ENCODE data around the gene ANKMY1.
A peak's percentile ranks its signal among the peaks of the same experiment; 100 is the strongest.

ANKMY1 gene

GRCh38 chr2:240513549-240514287, 44.1 kb downstream of the ANKMY1 start:
- Mint-ChIP-seq H3K27ac (peak overlapping the region; percentile 9 to 92), H3K4me3 (peak overlapping the region; percentile 14 to 68), H3K27me3 (no peaks in the 10 kb centered on the region), H3K4me1 (peaks cover 26% of the 10 kb centered on the region), H3K9me3 (no peaks in the 10 kb centered on the region)
- DNase-seq (peak; percentile 84 to 87), ATAC-seq (peak; percentile 98)

DNA sequence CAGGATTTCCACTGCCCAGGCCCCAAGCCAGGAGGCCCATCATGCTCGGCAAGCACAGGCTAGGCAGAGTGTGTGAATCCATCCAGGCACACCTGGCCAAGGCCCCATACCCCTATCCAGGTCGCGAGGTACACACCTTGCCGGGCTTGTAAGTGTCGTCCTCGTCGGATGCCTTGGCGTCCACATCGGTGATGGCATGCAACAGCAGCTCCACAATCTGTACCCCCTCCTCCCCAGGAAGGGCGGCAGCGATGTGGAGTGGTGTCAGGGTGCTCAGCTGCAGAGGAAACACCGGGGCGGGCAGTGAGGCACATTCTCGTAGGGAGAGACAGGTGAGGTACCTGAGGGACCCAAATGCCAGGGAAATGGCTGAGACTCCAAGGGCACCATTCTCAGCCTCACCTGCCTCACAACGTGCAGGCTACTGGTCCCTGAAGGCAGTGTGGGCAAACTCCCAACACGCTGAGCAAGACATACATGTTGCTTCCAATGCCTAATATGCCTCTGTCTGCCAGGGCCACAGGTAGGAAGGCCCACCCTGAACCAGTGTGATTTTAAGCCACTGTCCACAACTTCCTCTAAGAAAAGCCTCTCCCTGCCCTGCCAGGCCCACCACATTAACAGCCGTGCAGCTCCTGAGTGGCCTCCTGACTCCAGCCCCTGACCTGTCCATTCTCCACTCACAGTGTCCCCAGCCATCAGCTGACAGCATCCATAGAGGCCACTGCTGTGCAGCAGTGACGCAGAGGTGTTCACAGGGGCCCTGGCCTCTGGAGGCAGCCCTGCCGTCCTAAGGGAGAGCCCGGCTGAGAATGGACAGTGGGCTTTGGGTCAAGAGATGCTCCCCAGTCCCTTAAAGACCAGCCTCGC, 44.9 kb downstream of the ANKMY1 start:
- Mint-ChIP-seq H3K4me3 (no peak overlapping the region), H3K4me1 (peaks cover 26% of the 10 kb centered on the region), H3K27ac (peak overlapping the region; percentile 55 to 57), H3K9me3 (no peaks in the 10 kb centered on the region), H3K27me3 (no peaks in the 10 kb centered on the region)
- DNase-seq (no peak), ATAC-seq (no peak)

DNA sequence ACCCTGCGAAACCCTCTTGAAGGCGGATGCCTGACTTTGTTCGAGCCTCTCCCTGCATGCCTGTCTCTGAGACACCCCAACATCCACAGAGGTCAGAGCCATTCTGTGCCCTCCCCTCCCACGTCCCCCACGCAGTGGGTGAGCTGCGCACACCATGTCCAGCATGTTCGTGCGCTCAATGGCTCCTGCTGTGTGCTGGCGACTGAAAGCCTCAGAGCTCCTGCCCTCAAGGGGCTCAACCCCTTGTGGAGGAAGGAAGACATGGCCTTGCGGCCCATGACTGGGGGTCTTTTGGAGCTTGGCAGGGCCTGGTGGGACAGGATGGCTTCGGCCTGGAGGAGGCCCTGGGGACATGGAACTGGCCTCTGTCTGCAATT, 45.7 kb downstream of the ANKMY1 start:
- Mint-ChIP-seq H3K4me1 (peaks cover 26% of the 10 kb centered on the region), H3K27me3 (no peaks in the 10 kb centered on the region), H3K4me3 (no peak overlapping the region), H3K27ac (peak overlapping the region in 1 of 2 donors; percentile 36), H3K9me3 (no peaks in the 10 kb centered on the region)
- DNase-seq = no peak
- no peak for ATAC-seq

- ATAC-seq = no peak
Observed at GRCh38 chr2:240511351-240512108, 46.3 kb downstream of the ANKMY1 start.

GRCh38 chr2:240510513-240511210, 47.1 kb downstream of the ANKMY1 start:
- no peak for DNase-seq
- H3K27ac Mint-ChIP-seq = peak overlapping the region in 1 of 2 donors; percentile 21

More at GRCh38 chr2:240511351-240512108, 46.3 kb downstream of the ANKMY1 start:
- Mint-ChIP-seq H3K4me3 (no peak overlapping the region), H3K27ac (peak overlapping the region in 1 of 2 donors; percentile 81), H3K4me1 (peaks cover 26% of the 10 kb centered on the region), H3K9me3 (no peaks in the 10 kb centered on the region), H3K27me3 (no peaks in the 10 kb centered on the region)
- no peak for DNase-seq

DNA sequence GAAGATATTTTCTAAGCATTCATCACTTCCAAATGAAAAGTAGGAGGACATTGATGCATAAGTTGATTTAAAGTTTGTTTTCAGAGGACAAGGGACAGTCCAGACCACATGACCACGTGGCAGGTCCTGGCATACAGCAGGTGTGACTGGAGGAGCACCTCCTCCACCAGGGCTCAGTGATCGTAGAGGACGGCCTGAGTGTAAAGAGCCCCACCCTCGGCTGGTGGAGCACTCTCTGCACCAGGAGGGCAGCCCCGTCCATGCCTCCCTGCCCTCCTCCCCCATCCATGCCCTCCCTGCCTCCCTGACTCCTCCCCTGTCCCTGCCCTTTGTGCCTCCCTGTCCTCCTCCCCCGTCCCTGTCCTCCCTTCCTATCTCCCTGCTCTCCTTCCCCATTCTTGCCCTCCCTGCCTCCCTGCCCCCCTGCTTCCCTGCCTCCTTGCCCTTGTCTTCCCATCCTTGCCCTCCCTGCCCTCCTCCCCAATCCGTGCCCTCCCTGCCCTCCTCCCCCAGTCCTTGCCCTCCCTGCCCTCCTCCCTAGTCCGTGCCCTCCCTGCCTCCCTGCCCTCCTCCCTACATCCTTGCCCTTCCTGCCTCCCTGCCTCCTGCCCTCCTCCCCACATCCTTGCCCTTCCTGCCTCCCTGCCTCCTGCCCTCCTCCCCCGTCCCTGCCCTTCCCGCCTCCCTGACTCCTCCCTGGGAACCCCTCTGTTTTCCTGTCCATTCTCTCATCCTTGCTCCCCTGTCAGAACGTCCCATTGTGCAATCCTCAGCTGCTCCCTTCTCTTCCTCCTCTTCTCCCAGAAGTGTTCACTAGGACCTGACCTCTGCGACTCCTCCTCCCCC, 47.9 kb downstream of the ANKMY1 start:
- Mint-ChIP-seq H3K4me3 (no peak overlapping the region), H3K9me3 (no peaks in the 10 kb centered on the region), H3K27me3 (no peaks in the 10 kb centered on the region), H3K4me1 (peaks cover 24% of the 10 kb centered on the region), H3K27ac (peak overlapping the region; percentile 21 to 37)
- ATAC-seq (no peak), DNase-seq (no peak)

More at GRCh38 chr2:240510513-240511210, 47.1 kb downstream of the ANKMY1 start:
- H3K9me3 Mint-ChIP-seq = no peaks in the 10 kb centered on the region
- H3K27me3 Mint-ChIP-seq = no peaks in the 10 kb centered on the region
- no peak for ATAC-seq
- H3K4me1 Mint-ChIP-seq = peaks cover 26% of the 10 kb centered on the region
- no peak overlapping the region for H3K4me3 Mint-ChIP-seq

DNA sequence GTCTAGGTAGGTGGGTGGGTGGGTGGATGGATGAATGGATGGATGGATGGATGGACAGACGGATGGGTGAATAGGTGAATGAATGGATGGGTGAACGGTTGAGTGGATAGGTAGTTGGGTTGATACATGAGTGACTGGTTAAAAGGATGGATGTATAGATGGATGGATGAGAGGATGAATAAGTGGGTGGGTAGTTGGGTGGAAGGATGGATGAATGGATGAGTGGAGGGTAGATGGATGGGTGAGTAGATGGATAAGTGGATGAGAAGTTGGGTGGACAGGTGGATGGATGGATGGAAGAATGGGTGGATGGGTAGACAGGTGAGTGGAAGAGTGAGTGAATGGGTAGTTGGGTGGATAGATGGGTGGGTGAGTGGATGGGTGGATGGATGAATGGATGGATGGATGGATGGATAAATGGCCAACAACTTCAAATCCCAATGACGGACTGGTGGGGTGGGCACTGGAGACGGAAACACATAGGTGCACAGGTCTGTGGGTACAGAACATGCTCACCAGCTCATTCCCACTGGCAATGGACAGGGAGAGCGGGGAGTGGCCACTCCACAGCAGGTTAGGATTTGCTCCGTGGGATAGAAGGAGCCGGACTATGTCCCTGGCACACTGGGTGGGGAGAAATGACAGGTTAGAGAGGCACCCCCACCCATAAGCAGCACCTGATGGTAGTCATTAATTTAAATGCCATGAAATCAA, 48.8 kb downstream of the ANKMY1 start:
- Mint-ChIP-seq H3K4me1 (peaks cover 15% of the 10 kb centered on the region), H3K4me3 (no peak overlapping the region)

DNA sequence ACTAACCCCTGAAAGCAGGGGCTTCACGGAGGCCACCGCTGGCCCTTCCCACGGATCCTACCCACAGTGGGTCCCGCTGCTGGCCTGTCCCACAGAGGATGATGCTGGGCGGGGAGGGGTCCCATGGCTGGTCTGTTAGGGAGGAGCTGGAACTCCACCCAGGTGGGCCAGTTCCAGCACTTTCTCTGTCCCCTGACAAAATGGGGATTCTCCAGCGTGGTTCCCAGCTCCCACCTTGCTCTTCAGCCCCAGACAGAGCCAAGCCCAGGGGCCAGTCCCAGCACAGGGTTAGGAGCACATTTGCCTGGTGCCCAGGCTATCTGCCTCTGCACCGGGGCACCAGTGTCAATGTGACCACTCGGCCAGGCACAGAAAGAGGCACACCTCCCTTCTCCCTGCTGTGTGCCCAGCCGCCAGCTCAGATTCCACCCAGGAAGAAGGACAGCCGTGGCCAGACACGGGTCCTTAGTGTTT, 50.0 kb downstream of the ANKMY1 start:
- Mint-ChIP-seq H3K4me1 (peaks cover 5% of the 10 kb centered on the region), H3K9me3 (no peaks in the 10 kb centered on the region), H3K27me3 (no peaks in the 10 kb centered on the region), H3K4me3 (no peak overlapping the region), H3K27ac (peak overlapping the region in 1 of 2 donors; percentile 37)
- DNase-seq (no peak), ATAC-seq (no peak)

More for the DNA sequence above, 48.8 kb downstream of the ANKMY1 start:
- Mint-ChIP-seq H3K27me3 (no peaks in the 10 kb centered on the region), H3K27ac (no peak overlapping the region), H3K9me3 (no peaks in the 10 kb centered on the region)
- ATAC-seq (no peak), DNase-seq (no peak)

DNA sequence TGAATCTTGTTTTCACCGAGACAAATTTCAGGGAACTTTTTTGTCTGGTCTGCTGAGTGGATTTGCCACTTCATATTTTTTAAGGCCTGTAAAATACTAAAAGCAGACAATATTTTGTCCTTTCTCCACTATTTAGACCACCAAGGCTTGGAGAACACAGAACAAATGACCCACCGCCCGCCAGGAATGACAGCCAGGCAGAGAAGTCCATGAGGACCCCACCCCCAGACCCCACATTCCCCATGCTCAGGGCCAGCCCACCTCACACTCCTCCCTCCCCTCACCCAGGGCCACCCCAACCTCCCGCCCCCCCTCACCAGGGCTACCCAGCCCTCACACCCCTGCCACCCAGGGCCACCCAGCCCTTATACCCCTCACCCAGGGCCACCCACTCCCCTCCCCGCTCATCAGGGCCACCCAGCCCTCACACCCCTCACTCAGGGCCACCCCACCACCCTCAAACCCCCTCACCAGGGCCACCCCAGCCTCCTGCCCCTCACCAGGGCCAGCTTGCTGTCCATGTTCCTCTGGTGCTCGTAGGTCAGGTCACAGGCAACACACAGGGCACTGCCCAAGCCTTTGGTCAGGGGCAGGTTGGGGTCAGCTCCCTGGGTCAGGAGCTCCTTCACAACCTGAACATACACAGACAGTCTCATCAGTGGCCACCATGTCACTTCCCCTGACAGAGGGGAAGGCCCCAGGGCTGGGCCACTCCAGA, 50.6 kb downstream of the ANKMY1 start:
- ATAC-seq (peak; percentile 82), DNase-seq (no peak)
- no peak overlapping the region for H3K4me3 Mint-ChIP-seq
- H3K27me3 Mint-ChIP-seq = no peaks in the 10 kb centered on the region
- peaks cover 3% of the 10 kb centered on the region for H3K4me1 Mint-ChIP-seq
- H3K27ac Mint-ChIP-seq = peak overlapping the region in 1 of 2 donors; percentile 37
- no peaks in the 10 kb centered on the region for H3K9me3 Mint-ChIP-seq

DNA sequence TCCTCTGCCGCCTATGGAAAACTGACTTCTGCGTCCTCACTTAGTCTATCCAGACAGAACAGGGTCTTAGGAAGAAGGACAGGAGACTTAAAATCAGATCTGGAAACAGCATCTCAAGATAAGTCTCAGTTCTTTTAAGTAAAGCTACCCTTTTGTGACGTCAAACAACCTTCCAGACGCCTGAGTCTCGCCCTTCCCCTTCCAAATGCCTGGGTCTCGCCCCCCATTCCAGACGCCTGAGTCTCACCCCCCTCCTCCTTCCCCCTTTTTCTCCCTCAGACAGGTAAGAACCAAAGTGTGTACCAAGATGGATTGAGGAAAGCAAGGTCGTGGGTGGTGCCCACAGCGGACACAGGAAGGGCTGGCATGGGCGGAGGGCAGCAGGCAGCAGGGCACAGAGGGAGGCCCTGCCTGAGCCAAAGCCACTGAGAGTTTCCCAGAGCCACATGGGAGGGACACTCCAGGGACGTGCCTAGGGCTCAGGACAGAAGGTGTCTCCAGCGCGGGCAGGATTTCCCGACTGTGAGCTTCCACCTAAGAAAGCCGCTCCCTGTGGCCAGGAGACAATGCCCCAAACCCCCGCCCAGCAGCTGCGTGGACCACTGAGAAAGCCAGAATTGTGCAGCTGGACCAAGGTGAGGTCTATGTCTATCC, 51.3 kb downstream of the ANKMY1 start:
- no peak overlapping the region for H3K4me3 Mint-ChIP-seq
- no peak overlapping the region for H3K27ac Mint-ChIP-seq
- no peaks in the 10 kb centered on the region for H3K9me3 Mint-ChIP-seq
- DNase-seq = no peak
- ATAC-seq = no peak
- H3K27me3 Mint-ChIP-seq = no peaks in the 10 kb centered on the region
- no peaks in the 10 kb centered on the region for H3K4me1 Mint-ChIP-seq

DNA sequence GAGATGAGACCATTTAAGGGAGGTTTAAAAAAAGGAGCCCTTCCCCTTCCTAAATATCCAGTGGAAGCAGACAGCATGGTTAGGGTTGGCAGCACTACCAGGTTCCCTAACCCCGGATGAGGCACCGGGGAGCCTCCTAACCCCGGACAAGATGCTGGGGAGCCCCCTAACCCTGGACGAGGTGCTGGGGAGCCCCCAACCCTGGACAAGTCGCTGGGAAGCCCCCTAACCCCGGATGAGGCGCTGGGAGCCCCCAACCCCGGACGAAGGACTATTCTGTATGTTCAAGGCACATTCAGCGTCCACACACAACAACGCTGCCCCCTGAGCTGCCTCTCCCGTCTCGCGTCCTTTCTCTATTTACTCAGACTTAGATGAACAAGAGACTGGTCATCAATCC, 51.9 kb downstream of the ANKMY1 start:
- Mint-ChIP-seq H3K4me3 (no peak overlapping the region), H3K4me1 (no peaks in the 10 kb centered on the region), H3K27ac (no peak overlapping the region), H3K9me3 (no peaks in the 10 kb centered on the region), H3K27me3 (no peaks in the 10 kb centered on the region)
- ATAC-seq (no peak), DNase-seq (no peak)

GRCh38 chr2:240503848-240504247, 53.9 kb downstream of the ANKMY1 start:
- no peak overlapping the region for H3K27ac Mint-ChIP-seq
- no peak for ATAC-seq
- no peaks in the 10 kb centered on the region for H3K9me3 Mint-ChIP-seq
- no peak overlapping the region for H3K4me3 Mint-ChIP-seq
- H3K27me3 Mint-ChIP-seq = no peaks in the 10 kb centered on the region
- H3K4me1 Mint-ChIP-seq = no peaks in the 10 kb centered on the region
- DNase-seq = no peak

DNA sequence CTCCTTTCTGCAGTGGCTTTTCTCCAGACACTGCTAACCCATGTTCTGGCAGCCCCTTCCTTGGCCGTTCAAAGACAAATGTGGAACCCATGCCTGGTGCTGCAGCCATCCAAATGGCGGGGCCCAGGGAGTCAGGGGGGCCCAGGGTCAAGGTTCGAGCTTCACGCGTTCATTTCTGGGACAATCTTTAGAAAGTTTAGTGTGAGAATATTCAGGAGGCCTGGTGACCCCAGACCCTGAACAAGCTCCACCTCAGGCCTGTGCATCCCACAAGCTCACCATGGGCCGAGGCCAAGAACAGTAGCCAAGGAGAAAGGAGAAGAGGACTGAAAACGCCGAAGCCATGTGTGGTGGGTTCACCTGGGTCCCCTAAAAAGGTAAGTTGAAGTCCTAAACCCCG, 54.4 kb downstream of the ANKMY1 start:
- no peak for DNase-seq
- H3K4me1 Mint-ChIP-seq = no peaks in the 10 kb centered on the region
- ATAC-seq = no peak

More for the DNA sequence above, 54.4 kb downstream of the ANKMY1 start:
- Mint-ChIP-seq H3K27me3 (no peaks in the 10 kb centered on the region), H3K27ac (peak overlapping the region in 1 of 2 donors; percentile 60), H3K9me3 (no peaks in the 10 kb centered on the region), H3K4me3 (no peak overlapping the region)
